ENCODE results near the gene NCS1. TPM values are rescaled to one million over a fixed set of nuclear protein-coding genes. Genes with fewer than 3 reads are reported as not detected.

Gene NCS1
- total RNA-seq, 1 experiment from 2014 or later, result 27.8 TPM

DNA sequence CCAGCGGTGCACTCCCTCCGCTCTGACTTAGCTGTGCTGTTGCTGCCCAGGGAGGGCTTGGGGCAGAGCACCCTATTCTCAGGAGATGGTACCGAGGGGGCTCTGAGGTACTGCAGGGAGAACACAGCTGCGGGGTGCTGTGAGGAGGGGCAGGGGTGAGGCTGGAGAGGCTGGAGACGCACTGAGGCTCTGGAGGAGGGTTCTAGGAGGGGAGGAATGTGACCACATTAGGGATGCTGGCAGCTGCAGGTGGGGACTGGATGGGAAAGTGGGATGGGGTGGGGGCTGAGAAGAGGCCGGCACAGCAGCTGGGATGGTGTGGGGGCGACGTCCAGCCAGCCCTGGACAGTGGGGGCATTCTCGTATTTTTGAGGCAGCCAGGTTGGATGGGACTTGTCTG, 20.9 kb downstream of the NCS1 start:
- no TSS peak for BruUV-seq (replicated peaks)
- ChIA-PET POLR2A (interaction anchor here (0.8 kb wide), 1 partner anchor 20 kb away, joined by 3 read pairs; no protein-coding TSS in a partner anchor), CTCF (interaction anchor here (0.6 to 1.4 kb wide), 4 partner anchors 27 to 239 kb away, joined by 3 to 4 read pairs (median 3); no protein-coding TSS in a partner anchor)
- no peak for DNase-seq (ENCODE audit: unreplicated experiment)
- Mint-ChIP-seq H3K9me3 (ENCODE audit: unreplicated experiment) (no peaks in the 10 kb centered on the region), H3K36me3 (ENCODE audit: insufficient read depth, unreplicated experiment) (no peaks in the 10 kb centered on the region), H3K4me1 (ENCODE audit: insufficient read depth, unreplicated experiment) (peaks cover 8% of the 10 kb centered on the region), H3K4me3 (ENCODE audit: unreplicated experiment) (no peak overlapping the region), H3K27me3 (ENCODE audit: insufficient read depth, unreplicated experiment) (no peaks in the 10 kb centered on the region), H3K27ac (ENCODE audit: low read depth, unreplicated experiment) (no peak overlapping the region)
- intact Hi-C loops (cut with micrococcal nuclease), result no loop called here
- TF ChIP-seq, protein P1, sequence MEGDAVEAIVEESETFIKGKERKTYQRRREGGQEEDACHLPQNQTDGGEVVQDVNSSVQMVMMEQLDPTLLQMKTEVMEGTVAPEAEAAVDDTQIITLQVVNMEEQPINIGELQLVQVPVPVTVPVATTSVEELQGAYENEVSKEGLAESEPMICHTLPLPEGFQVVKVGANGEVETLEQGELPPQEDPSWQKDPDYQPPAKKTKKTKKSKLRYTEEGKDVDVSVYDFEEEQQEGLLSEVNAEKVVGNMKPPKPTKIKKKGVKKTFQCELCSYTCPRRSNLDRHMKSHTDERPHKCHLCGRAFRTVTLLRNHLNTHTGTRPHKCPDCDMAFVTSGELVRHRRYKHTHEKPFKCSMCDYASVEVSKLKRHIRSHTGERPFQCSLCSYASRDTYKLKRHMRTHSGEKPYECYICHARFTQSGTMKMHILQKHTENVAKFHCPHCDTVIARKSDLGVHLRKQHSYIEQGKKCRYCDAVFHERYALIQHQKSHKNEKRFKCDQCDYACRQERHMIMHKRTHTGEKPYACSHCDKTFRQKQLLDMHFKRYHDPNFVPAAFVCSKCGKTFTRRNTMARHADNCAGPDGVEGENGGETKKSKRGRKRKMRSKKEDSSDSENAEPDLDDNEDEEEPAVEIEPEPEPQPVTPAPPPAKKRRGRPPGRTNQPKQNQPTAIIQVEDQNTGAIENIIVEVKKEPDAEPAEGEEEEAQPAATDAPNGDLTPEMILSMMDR (IDR thresholded peaks at IDR 0.05; ENCODE audit: unreplicated experiment), result no peak

DNA sequence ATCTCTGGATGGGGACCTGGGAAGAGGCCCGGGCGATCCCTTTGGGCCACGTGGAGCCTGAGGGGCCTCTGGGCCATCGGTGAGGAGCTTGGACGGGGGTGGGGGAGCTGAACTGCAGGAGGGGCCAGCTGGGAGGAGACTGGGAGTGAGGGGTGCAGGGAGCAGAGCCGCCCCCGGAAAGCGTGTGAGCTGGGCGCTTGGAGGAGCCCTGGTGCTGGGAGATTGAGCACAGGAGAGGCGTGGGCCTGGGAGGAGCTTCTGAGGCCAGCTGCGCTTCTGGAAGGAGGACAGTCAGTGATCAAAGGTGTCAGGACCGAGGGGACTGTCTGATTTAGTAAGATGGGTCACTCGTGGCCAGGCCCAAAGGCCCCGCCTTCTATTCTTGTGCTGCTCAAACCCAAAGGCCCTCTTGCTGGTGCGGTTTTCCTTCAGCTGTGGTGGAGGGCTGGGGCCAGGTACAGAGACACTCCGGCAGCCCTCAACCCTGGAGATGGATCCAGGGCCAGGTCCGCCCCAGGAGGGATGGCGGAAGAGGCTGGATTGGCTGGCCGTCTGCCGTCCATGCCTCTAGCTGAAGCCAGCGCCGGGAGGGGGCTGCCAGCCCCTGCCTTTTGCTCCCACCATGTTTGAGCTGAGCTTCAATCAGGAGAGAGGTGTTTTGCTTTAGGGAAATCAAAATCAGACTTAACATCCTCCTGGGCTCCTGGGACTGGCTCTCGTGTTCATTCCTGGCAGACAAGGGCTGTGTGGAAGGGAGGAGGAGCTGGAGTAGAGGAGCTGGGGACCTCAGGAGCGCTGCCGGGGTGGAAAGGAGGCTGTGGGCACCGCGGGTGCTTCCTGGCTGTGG, 21.6 kb downstream of the NCS1 start:
- TF ChIP-seq, protein P1 (IDR thresholded peaks at IDR 0.05; ENCODE audit: unreplicated experiment), result no peak
- peaks cover 8% of the 10 kb centered on the region for H3K4me1 Mint-ChIP-seq (ENCODE audit: insufficient read depth, unreplicated experiment)
- H3K27me3 Mint-ChIP-seq (ENCODE audit: insufficient read depth, unreplicated experiment), result no peaks in the 10 kb centered on the region
- DNase-seq (ENCODE audit: unreplicated experiment), result no peak
- no peaks in the 10 kb centered on the region for H3K36me3 Mint-ChIP-seq (ENCODE audit: insufficient read depth, unreplicated experiment)
- no TSS peak for BruUV-seq (replicated peaks)
- CTCF ChIA-PET, result interaction anchor here (1.2 to 1.4 kb wide), 2 partner anchors 47 to 50 kb away, joined by 3 to 4 read pairs; no protein-coding TSS in a partner anchor
- intact Hi-C loops (cut with micrococcal nuclease), result no loop called here
- no peaks in the 10 kb centered on the region for H3K9me3 Mint-ChIP-seq (ENCODE audit: unreplicated experiment)
- H3K4me3 Mint-ChIP-seq (ENCODE audit: unreplicated experiment), result no peak overlapping the region
- POLR2A ChIA-PET, result interaction anchor here (0.7 to 0.8 kb wide), 2 partner anchors 19 to 20 kb away, joined by 3 read pairs; no protein-coding TSS in a partner anchor
- peak overlapping the region; percentile 19 for H3K27ac Mint-ChIP-seq (ENCODE audit: low read depth, unreplicated experiment)

DNA sequence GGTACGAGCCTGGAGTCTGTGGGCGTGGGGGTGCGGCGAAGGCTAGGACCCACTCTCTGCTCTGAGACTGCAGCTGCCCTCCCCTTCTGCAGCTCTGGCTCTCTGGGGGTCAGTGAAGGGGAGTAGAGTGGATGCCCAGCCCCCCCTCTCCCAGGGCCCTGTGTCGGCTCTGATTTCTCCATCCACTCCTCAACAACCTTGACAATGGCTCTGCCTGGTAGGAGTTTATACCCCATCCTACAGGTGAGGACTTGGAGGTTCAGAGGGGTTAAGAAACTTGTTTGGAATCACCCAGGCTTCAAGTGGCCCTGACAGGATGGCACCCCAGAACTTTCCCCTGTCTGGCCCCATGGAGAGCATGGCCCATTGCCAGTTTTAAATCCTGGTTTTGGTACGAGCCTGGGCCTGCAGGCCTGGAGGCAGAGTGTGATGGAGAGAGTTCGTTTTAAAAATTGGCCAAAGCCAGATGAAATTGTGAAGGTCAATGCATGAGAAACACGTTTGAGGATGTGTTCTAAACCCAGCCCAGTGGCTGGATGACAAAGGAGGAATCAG, 22.3 kb downstream of the NCS1 start:
- Mint-ChIP-seq H3K4me3 (ENCODE audit: unreplicated experiment) (no peak overlapping the region), H3K4me1 (ENCODE audit: insufficient read depth, unreplicated experiment) (peaks cover 8% of the 10 kb centered on the region), H3K36me3 (ENCODE audit: insufficient read depth, unreplicated experiment) (peaks cover 4% of the 10 kb centered on the region), H3K9me3 (ENCODE audit: unreplicated experiment) (no peaks in the 10 kb centered on the region), H3K27me3 (ENCODE audit: insufficient read depth, unreplicated experiment) (no peaks in the 10 kb centered on the region), H3K27ac (ENCODE audit: low read depth, unreplicated experiment) (peak overlapping the region; percentile 19)
- BruUV-seq (replicated peaks), result no TSS peak
- peak; percentile 48 for DNase-seq (ENCODE audit: unreplicated experiment)
- TF ChIP-seq, protein P1 (IDR thresholded peaks at IDR 0.05; ENCODE audit: unreplicated experiment), result no peak
- CTCF ChIA-PET, result no interaction called here
- POLR2A ChIA-PET, result no interaction called here
- intact Hi-C loops (cut with micrococcal nuclease), result no loop called here

DNA sequence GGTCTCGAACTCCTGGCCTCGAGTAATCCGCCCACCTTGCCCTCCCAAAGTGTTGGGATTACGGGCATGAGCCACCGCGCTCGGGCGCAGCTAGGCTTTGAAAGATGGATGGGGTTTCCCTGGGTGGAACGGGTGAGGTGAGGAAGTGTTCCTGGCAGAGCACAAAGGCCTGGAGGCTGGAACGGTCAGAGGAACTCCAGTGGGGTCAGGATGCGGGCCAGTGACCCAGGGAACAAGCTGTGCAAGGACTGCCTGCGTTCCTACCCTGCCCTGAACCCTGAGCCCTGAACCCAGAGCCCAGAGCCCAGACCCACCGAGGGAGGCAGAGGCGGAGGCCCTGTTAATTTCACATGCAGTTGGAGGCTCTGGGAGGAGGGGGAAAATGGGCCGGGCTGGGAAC, 23.4 kb downstream of the NCS1 start:
- no peaks in the 10 kb centered on the region for H3K27me3 Mint-ChIP-seq (ENCODE audit: insufficient read depth, unreplicated experiment)
- intact Hi-C loops (cut with micrococcal nuclease), result no loop called here
- H3K4me1 Mint-ChIP-seq (ENCODE audit: insufficient read depth, unreplicated experiment), result peaks cover 8% of the 10 kb centered on the region
- no TSS peak for BruUV-seq (replicated peaks)
- H3K9me3 Mint-ChIP-seq (ENCODE audit: unreplicated experiment), result no peaks in the 10 kb centered on the region
- TF ChIP-seq, protein P1 (IDR thresholded peaks at IDR 0.05; ENCODE audit: unreplicated experiment), result no peak
- DNase-seq (ENCODE audit: unreplicated experiment), result no peak
- no peak overlapping the region for H3K4me3 Mint-ChIP-seq (ENCODE audit: unreplicated experiment)
- no peak overlapping the region for H3K27ac Mint-ChIP-seq (ENCODE audit: low read depth, unreplicated experiment)
- H3K36me3 Mint-ChIP-seq (ENCODE audit: insufficient read depth, unreplicated experiment), result peaks cover 4% of the 10 kb centered on the region
- ChIA-PET POLR2A (no interaction called here), CTCF (no interaction called here)
